GM10847 (cell line): ENCODE data around the gene TFAP2D.

Experiments
- POLR2A ChIP-seq: IDR thresholded peaks from 2 replicates; pipeline ENCODE4 v1.6.1; 2011; ENCODE audit not compliant: insufficient read length; ENCODE audit errors: extremely low read depth

TFAP2D gene

GRCh38 chr6:50791900-50792508, 78.7 kb downstream of the TFAP2D start:
- TF ChIP-seq POLR2A, result no peak

DNA sequence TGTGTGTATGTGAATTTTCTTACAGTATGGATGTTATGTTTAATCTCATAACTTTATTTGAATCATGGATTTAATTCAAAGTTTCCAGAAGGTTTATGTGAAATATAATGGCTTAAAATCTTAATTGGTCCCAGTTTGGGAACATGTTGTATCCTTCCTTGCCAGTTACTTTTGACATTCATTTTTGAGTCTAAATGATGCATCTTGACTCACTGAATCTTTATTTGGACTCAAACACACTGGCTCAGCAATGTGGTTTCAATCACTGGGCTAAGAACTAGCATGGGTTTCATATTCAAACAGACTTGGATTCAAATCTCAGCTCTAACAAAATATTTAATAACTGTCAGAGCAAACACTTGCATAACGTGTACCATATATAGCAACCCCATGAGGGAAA, 79.4 kb downstream of the TFAP2D start:
- TF ChIP-seq POLR2A, result no peak

- TF ChIP-seq POLR2A, result no peak
Observed at GRCh38 chr6:50795574-50795973, 82.2 kb downstream of the TFAP2D start.

- no peak for TF ChIP-seq POLR2A
Observed at GRCh38 chr6:50804283-50804682, 91.0 kb downstream of the TFAP2D start.

DNA sequence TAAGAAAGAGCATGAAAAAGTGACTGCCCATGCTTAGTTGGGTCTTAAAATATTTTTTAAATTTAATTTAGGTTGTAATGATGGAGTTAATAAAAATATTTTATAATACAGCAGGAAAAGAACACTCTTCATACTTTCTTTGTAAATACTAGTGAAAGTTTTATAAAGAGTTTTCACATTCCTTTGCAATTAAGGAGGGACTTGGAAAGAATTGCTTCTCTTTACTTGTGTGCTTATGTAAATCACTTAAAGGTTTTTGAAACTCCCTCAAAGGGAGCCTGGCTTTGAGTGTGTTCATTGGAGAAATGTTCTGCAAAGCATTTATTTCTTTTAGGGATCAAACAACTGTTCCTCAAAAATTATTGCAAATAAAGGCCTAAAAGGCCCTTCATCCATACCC, 93.7 kb downstream of the TFAP2D start:
- TF ChIP-seq POLR2A, result no peak

- no peak for TF ChIP-seq POLR2A
Observed at GRCh38 chr6:50815436-50816114, 102.2 kb downstream of the TFAP2D start.

- no peak for TF ChIP-seq POLR2A
Observed at GRCh38 chr6:50816115-50816675, 102.9 kb downstream of the TFAP2D start.

GRCh38 chr6:50816947-50817645, 103.8 kb downstream of the TFAP2D start:
- no peak for TF ChIP-seq POLR2A

GRCh38 chr6:50817646-50817950, 104.3 kb downstream of the TFAP2D start:
- no peak for TF ChIP-seq POLR2A

GRCh38 chr6:50818020-50818419, 104.7 kb downstream of the TFAP2D start:
- TF ChIP-seq POLR2A, result no peak

- no peak for TF ChIP-seq POLR2A
Observed at GRCh38 chr6:50818673-50819072, 105.3 kb downstream of the TFAP2D start, which contains the start of gene TFAP2B. Gene TFAP2B, plus strand, starts transcription at chr6:50818871. Its CDS starts 21 bp downstream, at chr6:50818892.

DNA sequence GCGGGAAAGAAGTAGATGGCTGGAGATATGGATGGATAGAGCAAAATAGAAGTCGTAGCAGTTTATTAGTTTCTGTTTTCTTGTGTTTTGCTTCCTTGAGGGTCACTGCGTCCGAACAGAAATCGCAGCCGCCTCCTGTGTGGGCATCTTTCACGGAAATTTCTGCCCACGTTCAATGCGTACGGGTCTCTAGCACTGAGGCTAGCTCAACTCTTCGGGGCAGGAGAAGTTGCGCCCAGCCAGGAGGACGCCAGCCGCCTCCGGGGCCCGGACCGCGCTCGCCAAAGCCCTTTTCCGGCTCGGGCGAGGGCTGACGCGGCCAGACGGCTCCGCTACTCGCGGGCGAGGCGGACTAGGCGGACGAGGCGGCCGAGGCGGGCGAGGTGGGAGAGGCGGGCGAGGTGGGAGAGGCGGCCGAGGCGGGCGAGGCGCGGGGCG, 106.2 kb downstream of the TFAP2D start:
- no peak for TF ChIP-seq POLR2A

GRCh38 chr6:50819904-50820868, 106.9 kb downstream of the TFAP2D start:
- no peak for TF ChIP-seq POLR2A

GRCh38 chr6:50820869-50821264, 107.5 kb downstream of the TFAP2D start:
- no peak for TF ChIP-seq POLR2A
